Activated T-cell treated with anti-CD3 and anti-CD28 coated beads, Interleukin-2, amount 50 U/mL, for 72 hours (primary cell): ENCODE results near the gene VWA5A. TPM values are rescaled to one million over a fixed set of nuclear protein-coding genes. Genes with fewer than 3 reads are reported as not detected.
A peak's percentile ranks its signal among the peaks of the same experiment; 100 is the strongest.

Experiments used
- ATAC-seq, 2 donors: fragments of 150-1000 bp; cut with Tn5 transposase; replicated peaks in 1 of 2; 2 replicates each; pipeline ENCODE4 v1.10.0; 2021; ENCODE audit warnings: moderate library complexity in 2 of 2, mild to moderate bottlenecking in 1 of 2
- DNase-seq, 2 donors: peaks; one replicate each; pipeline ENCODE4 v3.0.0; 2021 to 2022; ENCODE audit warnings: mixed read lengths in 1 of 2
- H3K27ac Mint-ChIP-seq: one replicate; pipeline ENCODE4 v1.8.0; 2022; ENCODE audit warnings: mild to moderate bottlenecking, moderate library complexity, mixed read lengths
- H3K27me3 Mint-ChIP-seq: one replicate; pipeline ENCODE4 v1.8.0; 2022; ENCODE audit warnings: low read depth, mixed read lengths
- H3K36me3 Mint-ChIP-seq, 2 donors: one replicate each; pipeline ENCODE4 v1.8.0; 2022; ENCODE audit warnings: mixed read lengths in 2 of 2, mild to moderate bottlenecking in 1 of 2; ENCODE audit not compliant: insufficient read depth in 2 of 2
- H3K4me1 Mint-ChIP-seq: one replicate; pipeline ENCODE4 v1.8.0; 2022; ENCODE audit warnings: low read depth, mixed read lengths
- H3K4me3 Mint-ChIP-seq, 2 donors: one replicate each; pipeline ENCODE4 v1.8.0; 2022; ENCODE audit warnings: mild to moderate bottlenecking in 2 of 2, mixed read lengths in 2 of 2, moderate library complexity in 2 of 2
- H3K9me3 Mint-ChIP-seq, 2 donors: one replicate each; pipeline ENCODE4 v1.8.0; 2022; ENCODE audit warnings: mixed read lengths in 2 of 2
- total RNA-seq, 2 donors: library from RNA; stranded (reverse); gene quantifications; one replicate each; pipeline ENCODE4 v1.2.3, GENCODE V29; 2022

VWA5A gene
- total RNA-seq, 2 donors from 2014 or later, result 14.2 to 19.0 TPM

DNA sequence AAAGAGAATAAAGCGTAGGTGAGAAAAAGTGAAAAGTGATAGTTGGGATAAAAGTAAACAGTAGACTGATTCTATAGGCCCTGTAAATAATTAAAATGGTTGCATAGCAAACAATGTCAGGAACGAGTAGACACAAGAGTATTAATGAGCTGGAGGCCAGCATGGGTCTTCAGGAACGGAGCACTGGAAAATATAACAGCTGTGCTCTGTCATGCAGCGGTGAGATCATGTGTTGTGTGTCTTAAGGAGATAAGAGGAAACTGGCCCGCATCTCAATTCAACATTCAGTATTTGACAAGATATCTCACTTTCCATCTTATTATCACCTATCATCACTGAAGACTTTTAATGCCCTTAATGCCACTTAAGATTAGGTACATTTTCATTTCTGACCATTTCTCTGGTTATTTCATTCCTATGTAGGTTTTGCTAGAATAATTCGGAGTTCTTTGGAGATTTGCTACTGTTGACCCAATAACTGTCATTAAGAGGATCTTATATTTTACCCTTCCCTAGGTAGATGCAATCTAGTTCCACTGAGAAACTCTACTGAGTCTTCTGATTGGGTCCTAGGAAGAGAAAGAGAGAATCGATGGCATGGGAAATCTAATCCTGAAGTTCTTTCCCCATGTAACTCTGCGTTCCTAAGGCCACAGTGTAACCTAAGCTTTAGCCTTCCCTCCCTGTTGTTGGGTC, 35.5 kb upstream of the VWA5A start:
- H3K4me1 Mint-ChIP-seq, result no peaks in the 10 kb centered on the region
- H3K27me3 Mint-ChIP-seq, result peaks cover 40% of the 10 kb centered on the region
- H3K9me3 Mint-ChIP-seq, result no peaks in the 10 kb centered on the region
- no peak overlapping the region for H3K27ac Mint-ChIP-seq
- DNase-seq (no peak), ATAC-seq (no peak)
- H3K4me3 Mint-ChIP-seq, result no peak overlapping the region
- H3K36me3 Mint-ChIP-seq, result no peaks in the 10 kb centered on the region

DNA sequence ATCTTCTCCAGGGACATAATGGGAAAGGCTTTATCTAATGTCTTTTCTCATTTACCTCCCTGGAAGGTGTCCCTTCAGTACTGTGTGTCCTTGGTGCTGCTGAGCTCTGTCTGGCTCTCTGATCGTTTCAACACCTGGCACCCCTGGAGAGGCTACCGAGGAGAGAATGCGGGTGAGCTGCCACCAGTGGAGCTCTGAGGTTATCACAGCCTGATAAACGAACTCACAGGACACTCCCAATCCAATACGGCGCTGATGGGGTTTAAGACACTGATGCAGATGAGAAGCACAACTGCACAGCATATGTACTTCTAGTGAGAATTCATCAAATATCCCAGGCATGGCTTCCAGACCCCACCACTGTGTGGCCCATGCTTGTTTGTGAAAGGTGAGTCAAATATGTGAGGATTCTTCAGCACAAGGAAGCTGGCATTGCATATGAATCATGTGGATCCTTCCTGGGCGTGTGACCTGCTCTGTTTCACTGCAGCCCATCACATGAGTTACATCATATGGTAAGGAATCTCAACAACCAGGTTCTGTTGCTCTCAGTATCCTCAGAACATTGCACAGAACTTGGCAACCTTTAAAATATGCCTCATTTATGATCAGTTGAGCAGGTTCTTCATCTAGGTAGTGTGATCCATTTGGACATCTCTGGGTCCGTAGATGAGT, 34.8 kb upstream of the VWA5A start:
- Mint-ChIP-seq H3K27ac (no peak overlapping the region), H3K27me3 (peaks cover 40% of the 10 kb centered on the region), H3K9me3 (no peaks in the 10 kb centered on the region), H3K4me3 (no peak overlapping the region), H3K4me1 (no peaks in the 10 kb centered on the region), H3K36me3 (no peaks in the 10 kb centered on the region)
- ATAC-seq (no peak), DNase-seq (no peak)

DNA sequence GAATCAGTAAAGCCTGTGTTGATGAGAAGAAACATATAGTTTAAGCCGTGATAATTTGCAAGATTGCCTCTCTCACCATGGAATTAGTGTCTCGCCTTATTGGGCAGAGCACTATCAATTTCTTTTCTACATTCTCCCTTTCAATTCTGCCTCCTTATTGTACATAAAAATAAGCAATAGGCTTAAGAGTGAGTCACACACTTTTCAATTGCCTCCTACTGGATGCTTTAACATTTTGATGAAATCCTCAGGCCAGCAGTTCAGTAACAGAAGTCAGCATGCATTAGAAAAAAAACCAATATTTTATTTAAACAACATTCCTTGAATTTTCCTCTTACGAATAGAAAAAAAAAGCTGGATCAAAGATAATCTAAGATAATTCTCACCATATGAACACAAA, 33.8 kb upstream of the VWA5A start:
- ATAC-seq (no peak), DNase-seq (no peak)
- H3K4me3 Mint-ChIP-seq, result no peak overlapping the region
- no peaks in the 10 kb centered on the region for H3K9me3 Mint-ChIP-seq
- H3K4me1 Mint-ChIP-seq, result no peaks in the 10 kb centered on the region
- peaks cover 39% of the 10 kb centered on the region for H3K27me3 Mint-ChIP-seq
- H3K27ac Mint-ChIP-seq, result no peak overlapping the region
- H3K36me3 Mint-ChIP-seq, result no peaks in the 10 kb centered on the region

DNA sequence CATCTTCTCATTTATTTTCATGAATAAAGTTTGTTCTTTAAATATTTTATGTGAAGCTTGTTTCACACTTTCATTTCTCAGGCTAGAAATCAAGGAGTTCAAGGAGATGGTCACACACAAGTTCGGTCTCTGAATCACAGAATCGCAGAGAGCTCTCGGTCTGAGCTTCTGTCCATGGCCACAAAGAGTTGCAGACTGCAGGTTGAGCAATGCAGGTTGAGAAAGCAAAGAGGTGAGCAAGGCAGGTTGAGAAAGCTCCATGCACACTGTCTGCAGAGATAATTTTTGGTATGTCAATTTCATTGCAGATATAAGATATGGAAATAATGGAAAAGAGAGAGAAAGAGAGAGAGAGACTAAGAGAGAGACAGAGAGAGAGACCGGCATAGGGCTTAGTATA, 32.9 kb upstream of the VWA5A start:
- DNase-seq (no peak), ATAC-seq (no peak)
- no peak overlapping the region for H3K4me3 Mint-ChIP-seq
- no peaks in the 10 kb centered on the region for H3K4me1 Mint-ChIP-seq
- no peak overlapping the region for H3K27ac Mint-ChIP-seq
- H3K27me3 Mint-ChIP-seq, result peaks cover 31% of the 10 kb centered on the region
- no peaks in the 10 kb centered on the region for H3K9me3 Mint-ChIP-seq
- H3K36me3 Mint-ChIP-seq, result no peaks in the 10 kb centered on the region

DNA sequence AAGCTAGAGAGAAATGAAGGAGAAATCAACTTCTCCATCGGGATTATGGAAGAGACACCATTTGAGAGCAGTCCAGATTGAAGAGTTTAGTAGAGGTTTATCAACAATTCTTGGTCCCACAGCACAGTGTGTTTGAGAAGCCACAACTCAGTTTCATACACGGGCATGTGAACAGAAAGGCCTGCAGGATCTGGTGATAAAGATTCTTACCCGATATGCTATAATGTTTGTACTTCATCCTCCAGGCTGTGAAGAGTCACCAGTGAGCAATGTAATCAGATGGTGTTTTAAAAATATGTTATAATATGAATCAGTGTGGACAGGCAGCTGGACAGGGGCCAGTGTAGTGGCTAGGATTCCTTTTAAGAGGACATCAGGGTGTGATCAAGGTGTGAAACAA, 29.7 kb upstream of the VWA5A start:
- H3K36me3 Mint-ChIP-seq, result no peaks in the 10 kb centered on the region
- ATAC-seq (no peak), DNase-seq (no peak)
- no peaks in the 10 kb centered on the region for H3K9me3 Mint-ChIP-seq
- H3K4me3 Mint-ChIP-seq, result no peak overlapping the region
- no peaks in the 10 kb centered on the region for H3K4me1 Mint-ChIP-seq
- peaks cover 27% of the 10 kb centered on the region for H3K27me3 Mint-ChIP-seq
- H3K27ac Mint-ChIP-seq, result no peak overlapping the region

DNA sequence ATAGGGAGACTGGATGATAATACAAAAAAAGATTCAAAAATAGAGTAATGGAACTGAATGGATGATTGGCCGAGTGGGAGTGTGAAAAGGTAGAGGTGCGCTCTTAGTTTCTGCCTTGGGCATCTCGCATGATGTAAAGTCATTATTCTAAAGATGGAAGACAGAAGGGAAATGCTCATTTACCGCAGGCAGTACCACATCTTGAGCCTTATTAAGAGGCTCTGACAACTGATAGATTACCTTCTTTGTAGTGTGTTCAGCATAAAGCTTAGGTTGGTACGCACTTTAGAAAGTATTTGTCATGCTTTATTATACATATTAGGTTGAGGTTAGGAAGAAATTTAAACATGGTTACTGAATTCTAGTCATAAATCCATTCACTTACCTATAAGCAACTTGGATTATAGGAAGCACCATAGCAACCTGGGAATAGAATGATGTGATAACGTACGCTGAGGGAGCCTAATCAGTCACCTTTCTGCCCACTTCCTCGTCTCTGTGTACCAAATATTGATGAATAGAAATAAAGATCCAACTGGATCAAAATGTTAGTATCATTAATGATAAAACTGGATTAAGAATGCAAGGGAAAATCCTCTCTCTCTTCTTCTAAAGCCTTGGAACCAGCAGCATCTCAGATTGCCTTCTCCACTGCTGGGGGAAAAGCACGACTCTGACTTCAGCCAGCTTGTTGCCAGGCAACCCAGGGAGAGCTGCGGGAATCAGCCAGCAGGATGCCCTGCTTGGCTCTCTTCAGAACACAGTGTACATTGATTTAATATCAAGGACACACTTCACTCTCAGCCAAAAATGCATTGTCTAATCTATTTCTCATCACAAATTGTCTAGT, 29.0 kb upstream of the VWA5A start:
- no peaks in the 10 kb centered on the region for H3K9me3 Mint-ChIP-seq
- DNase-seq (no peak), ATAC-seq (no peak)
- no peaks in the 10 kb centered on the region for H3K4me1 Mint-ChIP-seq
- H3K36me3 Mint-ChIP-seq, result no peaks in the 10 kb centered on the region
- H3K27me3 Mint-ChIP-seq, result peaks cover 29% of the 10 kb centered on the region
- no peak overlapping the region for H3K27ac Mint-ChIP-seq
- no peak overlapping the region for H3K4me3 Mint-ChIP-seq

DNA sequence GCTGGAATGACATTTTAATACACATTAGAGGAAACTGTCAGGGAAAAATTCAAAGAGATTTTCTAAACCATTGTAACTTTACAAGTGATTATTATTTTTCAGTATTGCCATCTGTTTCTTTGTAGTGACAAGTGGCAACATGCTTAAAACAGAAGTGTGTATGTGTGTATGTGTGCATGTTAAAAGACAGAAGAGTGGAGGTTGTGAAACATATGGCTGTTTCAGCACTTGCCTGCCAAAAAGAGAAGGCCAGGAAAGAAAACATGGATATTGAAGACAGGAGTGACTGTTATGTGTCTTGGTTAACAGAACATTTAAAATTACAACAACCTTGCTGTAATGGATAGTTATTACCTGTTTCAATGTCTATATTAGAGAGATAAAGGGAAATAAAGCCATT, 24.3 kb upstream of the VWA5A start:
- H3K27ac Mint-ChIP-seq, result no peak overlapping the region
- no peak overlapping the region for H3K4me3 Mint-ChIP-seq
- peaks cover 17% of the 10 kb centered on the region for H3K27me3 Mint-ChIP-seq
- H3K36me3 Mint-ChIP-seq, result no peaks in the 10 kb centered on the region
- no peaks in the 10 kb centered on the region for H3K4me1 Mint-ChIP-seq
- DNase-seq (no peak), ATAC-seq (no peak)
- no peaks in the 10 kb centered on the region for H3K9me3 Mint-ChIP-seq

DNA sequence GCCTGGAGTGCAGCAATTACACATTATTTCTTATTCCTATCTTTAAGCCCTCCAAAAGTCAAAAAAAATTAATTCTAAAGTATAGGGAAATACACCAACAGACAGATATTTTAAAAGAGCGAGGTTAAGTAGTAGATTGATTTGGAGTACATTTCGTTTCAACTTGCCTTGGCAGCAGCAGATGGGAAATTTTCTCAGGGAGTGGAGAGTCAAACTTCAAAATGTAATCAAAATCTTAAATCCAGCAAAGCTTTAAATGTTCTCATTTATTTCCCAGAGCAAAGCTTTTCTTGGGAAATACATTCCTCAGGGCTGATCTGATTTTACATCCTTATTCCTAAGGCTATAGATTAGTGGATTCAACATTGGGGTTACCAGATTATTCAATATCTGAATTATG, 21.9 kb upstream of the VWA5A start:
- H3K36me3 Mint-ChIP-seq, result no peaks in the 10 kb centered on the region
- no peaks in the 10 kb centered on the region for H3K9me3 Mint-ChIP-seq
- no peak for DNase-seq
- peaks cover 26% of the 10 kb centered on the region for H3K27me3 Mint-ChIP-seq
- H3K4me3 Mint-ChIP-seq, result no peak overlapping the region
- ATAC-seq, result no peak
- no peaks in the 10 kb centered on the region for H3K4me1 Mint-ChIP-seq
- no peak overlapping the region for H3K27ac Mint-ChIP-seq

DNA sequence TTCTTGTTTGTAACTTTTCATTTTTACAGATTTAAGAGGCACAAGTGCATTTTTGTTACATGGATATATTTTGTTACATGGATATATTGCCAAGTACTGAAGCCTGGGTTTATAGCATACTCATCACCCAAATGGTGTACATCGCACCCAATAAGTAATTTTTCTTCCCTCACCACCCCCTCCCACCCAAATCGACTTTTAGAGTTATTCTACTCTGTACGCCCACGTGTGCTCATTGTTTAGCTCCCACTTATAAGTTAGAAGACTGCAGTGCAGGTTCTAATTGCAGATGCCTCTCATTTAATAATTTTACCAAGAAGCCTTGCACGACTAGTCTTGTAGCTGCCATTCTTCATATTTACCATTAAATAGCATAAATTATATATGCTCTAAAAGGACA, 20.5 kb upstream of the VWA5A start:
- Mint-ChIP-seq H3K27ac (no peak overlapping the region), H3K4me1 (no peaks in the 10 kb centered on the region), H3K36me3 (no peaks in the 10 kb centered on the region), H3K27me3 (peaks cover 33% of the 10 kb centered on the region), H3K9me3 (no peaks in the 10 kb centered on the region), H3K4me3 (no peak overlapping the region)
- no peak for DNase-seq
- ATAC-seq, result no peak

DNA sequence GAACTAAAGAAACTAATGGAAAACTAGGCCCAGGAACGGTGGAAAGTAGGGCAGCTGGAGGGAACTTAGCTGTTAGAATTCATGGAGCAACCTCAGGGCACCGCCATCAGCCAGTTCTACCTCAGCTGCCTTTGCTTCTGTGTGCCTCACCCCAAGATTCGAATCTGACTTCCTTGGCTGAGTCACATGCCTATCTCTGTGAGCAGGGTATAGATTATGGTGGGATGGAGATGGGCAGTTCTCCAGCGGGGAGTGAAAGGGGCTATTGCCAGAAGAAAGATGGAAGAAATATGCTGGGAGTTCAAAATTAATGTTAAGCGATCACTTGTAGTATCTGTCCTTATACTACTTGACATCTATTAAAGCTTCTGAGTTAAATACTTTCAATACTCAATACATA, 18.9 kb upstream of the VWA5A start:
- no peak for DNase-seq
- ATAC-seq, result no peak
- Mint-ChIP-seq H3K27ac (no peak overlapping the region), H3K27me3 (peaks cover 35% of the 10 kb centered on the region), H3K4me3 (no peak overlapping the region), H3K4me1 (no peaks in the 10 kb centered on the region), H3K9me3 (no peaks in the 10 kb centered on the region), H3K36me3 (no peaks in the 10 kb centered on the region)

DNA sequence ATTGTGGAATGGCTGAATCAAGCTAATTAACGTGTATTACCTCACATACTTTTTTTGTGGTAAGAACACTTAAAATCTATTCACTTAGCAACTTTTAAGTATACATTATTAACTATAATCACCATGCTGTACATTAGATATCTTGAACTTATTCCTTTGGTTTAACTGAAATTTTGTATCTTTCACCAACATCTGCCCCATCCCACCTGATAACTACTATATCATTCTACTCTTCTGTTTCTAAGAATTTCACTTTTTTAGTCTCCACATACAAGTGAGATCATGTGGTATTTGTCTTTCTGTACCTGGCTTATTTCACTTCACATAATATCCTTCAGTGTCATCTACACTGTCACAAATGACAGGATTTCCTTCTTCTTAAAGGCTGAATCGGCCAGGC, 17.1 kb upstream of the VWA5A start:
- no peak overlapping the region for H3K27ac Mint-ChIP-seq
- H3K27me3 Mint-ChIP-seq, result peaks cover 43% of the 10 kb centered on the region
- no peaks in the 10 kb centered on the region for H3K9me3 Mint-ChIP-seq
- ATAC-seq (no peak), DNase-seq (no peak)
- H3K4me3 Mint-ChIP-seq, result no peak overlapping the region
- no peaks in the 10 kb centered on the region for H3K36me3 Mint-ChIP-seq
- no peaks in the 10 kb centered on the region for H3K4me1 Mint-ChIP-seq

DNA sequence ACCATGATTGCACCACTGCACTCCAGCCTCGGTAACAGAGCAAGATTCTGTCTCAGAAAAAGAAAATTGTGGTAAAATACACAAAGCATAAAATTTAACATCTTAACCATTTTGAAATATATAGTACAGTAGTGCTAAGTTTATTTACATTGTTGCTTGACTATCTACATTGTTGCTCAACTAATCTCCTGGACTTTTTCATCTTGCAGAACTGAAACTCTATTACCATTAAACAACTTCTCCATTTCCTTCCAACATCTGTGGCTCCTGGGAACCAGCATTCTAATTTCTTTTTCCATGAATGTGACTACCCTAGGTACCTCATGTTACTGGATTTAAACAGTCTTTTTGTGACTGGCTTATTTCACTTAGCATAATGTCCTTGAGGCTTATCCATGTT, 13.5 kb upstream of the VWA5A start:
- no peaks in the 10 kb centered on the region for H3K9me3 Mint-ChIP-seq
- H3K4me1 Mint-ChIP-seq, result no peaks in the 10 kb centered on the region
- peaks cover 38% of the 10 kb centered on the region for H3K27me3 Mint-ChIP-seq
- DNase-seq (no peak), ATAC-seq (no peak)
- H3K4me3 Mint-ChIP-seq, result no peak overlapping the region
- no peak overlapping the region for H3K27ac Mint-ChIP-seq
- H3K36me3 Mint-ChIP-seq, result no peaks in the 10 kb centered on the region

DNA sequence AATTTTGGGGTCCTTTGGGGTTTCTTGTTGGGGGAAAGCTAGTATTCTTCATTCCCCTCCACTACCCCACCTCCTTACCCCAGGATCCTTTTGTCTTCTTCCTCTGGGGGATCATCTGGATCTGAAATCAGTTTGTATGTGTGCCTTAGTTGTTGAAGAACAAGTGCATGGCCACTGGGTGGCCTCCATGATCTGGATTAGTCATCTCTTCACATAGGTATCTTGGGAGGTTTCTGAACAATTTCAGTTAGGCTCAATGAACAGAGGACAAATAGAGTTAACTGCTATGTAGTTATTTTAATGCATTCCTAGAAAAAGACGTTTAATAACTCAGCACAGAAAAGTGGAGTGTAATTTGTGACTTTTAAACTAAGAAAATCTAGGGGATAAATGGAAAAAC, 7.1 kb upstream of the VWA5A start:
- DNase-seq, result peak; percentile 6 to 16
- peaks cover 27% of the 10 kb centered on the region for H3K27me3 Mint-ChIP-seq
- H3K4me1 Mint-ChIP-seq, result no peaks in the 10 kb centered on the region
- no peak overlapping the region for H3K27ac Mint-ChIP-seq
- peak; percentile 60 to 74 for ATAC-seq
- H3K4me3 Mint-ChIP-seq, result no peak overlapping the region
- no peaks in the 10 kb centered on the region for H3K36me3 Mint-ChIP-seq
- H3K9me3 Mint-ChIP-seq, result no peaks in the 10 kb centered on the region
